HCT116 (cell line): ENCODE data around the gene SCAF8. TPM values are rescaled to one million over a fixed set of nuclear protein-coding genes. Genes with fewer than 3 reads are reported as not detected.

Source experiments
- ATAC-seq: fragments of 200-7000 bp; cut with Tn5 transposase; 2 replicates; pipeline ENCODE4 v1.9.1; 2020; ENCODE audit warnings: mild to moderate bottlenecking, moderate library complexity
- BruUV-seq: library from RNA; stranded (reverse); fragments of 400-500 nt; replicated peaks from 2 replicates; lab custom pipeline; 2021; lab: Mats Ljungman, UMichigan
- CTCF ChIA-PET: fragments of 300-600 bp; sonication (Branson Sonifier 250); formaldehyde crosslinking; loops from one replicate; lab custom pipeline; 2021; ENCODE audit warnings: antibody characterized with exemption; lab: Charles Lee
- POLR2A ChIA-PET: fragments of 300-600, 350-600 bp; sonication (Branson Sonifier 250); formaldehyde crosslinking; loops from one replicate; lab custom pipeline; 2021; ENCODE audit warnings: antibody characterized with exemption; lab: Charles Lee
- RAD21 ChIA-PET, 2 experiments: fragments of 300-600 bp; sonication (Branson Sonifier 250); formaldehyde crosslinking; loops; one replicate each; lab custom pipeline; 2023; ENCODE audit warnings: low total read pairs in 2 of 2; ENCODE audit not compliant: uncharacterized antibody in 2 of 2, unreplicated experiment in 2 of 2, low non-redundant PET in 1 of 2; lab: Charles Lee
- DNase-seq: peaks from one replicate; pipeline ENCODE4 v3.0.0-alpha.2; 2010; ENCODE audit warnings: low read depth, low spot score
- H2AFZ ChIP-seq: fragments of 200-600 bp; shearing (Covaris generic), sonication (generic); 2 replicates; pipeline ENCODE4 v1.6.1; 2017; ENCODE audit warnings: low read depth, mixed run types, mixed read lengths, antibody characterized with exemption, low read length; ENCODE audit not compliant: poor library complexity, severe bottlenecking
- H3K27ac ChIP-seq: 2 replicates; pipeline ENCODE4 v1.5.1; 2012; ENCODE audit warnings: low read depth, low read length
- H3K27me3 ChIP-seq: fragments of 200-600 bp; sonication (generic); 2 replicates; pipeline ENCODE4 v1.6.1; 2016; ENCODE audit warnings: mixed run types, low read length, mixed read lengths; ENCODE audit not compliant: insufficient read depth
- H3K36me3 ChIP-seq, 2 experiments: fragments of 200-500 bp in 1 of 2; fragments of 200-600 bp in 1 of 2; sonication (Bioruptor generic) in 1 of 2; sonication (generic) in 1 of 2; 2 replicates each; pipeline versions ENCODE4 v1.5.1 to v1.6.1; 2014 to 2016; ENCODE audit warnings: low read length in 2 of 2, inconsistent platforms in 1 of 2, mixed read lengths in 1 of 2, mixed run types in 1 of 2; ENCODE audit not compliant: insufficient read depth in 2 of 2, control insufficient read depth in 1 of 2
- H3K4me1 ChIP-seq, 2 experiments: fragments of 200-600 bp in 1 of 2; sonication (generic) in 1 of 2; 2 replicates each; pipeline versions ENCODE4 v1.5.1 to v1.6.1; 2012 to 2017; ENCODE audit warnings: low read length in 2 of 2, inconsistent platforms in 1 of 2, mild to moderate bottlenecking in 1 of 2, mixed read lengths in 1 of 2, mixed run types in 1 of 2, moderate library complexity in 1 of 2; ENCODE audit not compliant: insufficient read depth in 2 of 2, control insufficient read depth in 1 of 2
- H3K4me2 ChIP-seq: fragments of 200-600 bp; sonication (generic); 2 replicates; pipeline ENCODE4 v1.6.1; 2017; ENCODE audit warnings: mixed run types, low read length, mixed read lengths
- H3K4me3 ChIP-seq, 2 experiments: fragments of 200-600 bp in 1 of 2; sonication (generic) in 1 of 2; replicated peaks in 1 of 2; 2 replicates each; pipeline ENCODE4 v1.5.1; 2011 to 2016; ENCODE audit warnings: low read length in 2 of 2, control low read depth in 1 of 2, low read depth in 1 of 2, mild to moderate bottlenecking in 1 of 2, mixed read lengths in 1 of 2, mixed run types in 1 of 2
- H3K79me2 ChIP-seq: fragments of 200-600 bp; sonication (generic); 2 replicates; pipeline ENCODE4 v1.6.1; 2017; ENCODE audit warnings: mild to moderate bottlenecking, mixed run types, low read length, moderate library complexity, mixed read lengths; ENCODE audit not compliant: insufficient read depth
- H3K9ac ChIP-seq: fragments of 200-600 bp; sonication (generic); 2 replicates; pipeline ENCODE4 v1.6.1; 2016; ENCODE audit warnings: low read length, mixed read lengths
- H3K9me2 ChIP-seq: fragments of 200-600 bp; sonication (generic), shearing (Covaris generic); 2 replicates; pipeline ENCODE4 v1.6.1; 2017; ENCODE audit warnings: mixed run types, mild to moderate bottlenecking, moderate library complexity; ENCODE audit not compliant: insufficient read depth
- H3K9me3 ChIP-seq, 2 experiments: fragments of 200-500 bp in 1 of 2; fragments of 200-600 bp in 1 of 2; sonication (Bioruptor generic) in 1 of 2; sonication (generic) in 1 of 2; 2 replicates each; pipeline ENCODE4 v1.6.1; 2014 to 2017; ENCODE audit warnings: low read length in 2 of 2, mixed read lengths in 2 of 2, inconsistent platforms in 1 of 2, low read depth in 1 of 2, mild to moderate bottlenecking in 1 of 2, mixed run types in 1 of 2, moderate library complexity in 1 of 2; ENCODE audit not compliant: control insufficient read depth in 1 of 2, insufficient read depth in 1 of 2
- H4K20me1 ChIP-seq: fragments of 200-600 bp; sonication (generic), shearing (Covaris generic); 2 replicates; pipeline ENCODE4 v1.6.1; 2017; ENCODE audit warnings: mixed run types, mild to moderate bottlenecking, moderate library complexity; ENCODE audit not compliant: insufficient read depth
- EZH2phosphoT487 ChIP-seq: fragments of 200-600 bp; IDR thresholded peaks from 2 replicates; pipeline ENCODE4 v1.6.1; 2018; ENCODE audit warnings: antibody characterized with exemption, borderline replicate concordance
- REST ChIP-seq: IDR thresholded peaks from 2 replicates; pipeline ENCODE4 v1.6.1; 2012; ENCODE audit warnings: low read depth
- intact Hi-C: fragments of 100-400 bp; cut with micrococcal nuclease; formaldehyde crosslinking; loops from 2 replicates; pipeline ENCODE4 v1.10.0; 2022
- total RNA-seq: library from RNA; stranded (reverse); gene quantifications from one replicate; pipeline ENCODE4 v1.2.1, GENCODE V29; 2021; ENCODE audit not compliant: unreplicated experiment

The SCAF8 gene
- total RNA-seq, 1 experiment from 2014 or later = 34.6 TPM

GRCh38 chr6:154874773-154875592 is 141.8 kb downstream of the SCAF8 start:
- no peaks in the 10 kb centered on the region for H3K9me2 ChIP-seq
- intact Hi-C loops = no loop called here
- no peaks in the 10 kb centered on the region for H3K36me3 ChIP-seq
- TF ChIP-seq REST (no peak), EZH2phosphoT487 (no peak)
- no TSS peak for BruUV-seq
- H3K4me1 ChIP-seq = no peaks in the 10 kb centered on the region
- H3K9me3 ChIP-seq = no peaks in the 10 kb centered on the region
- no peak overlapping the region for H3K4me2 ChIP-seq
- H3K27me3 ChIP-seq = no peaks in the 10 kb centered on the region
- CTCF ChIA-PET = no interaction called here
- no peaks in the 10 kb centered on the region; the same call in 1 of the 2 replicates for H4K20me1 ChIP-seq
- ATAC-seq (no peak), DNase-seq (no peak)
- POLR2A ChIA-PET = no interaction called here
- H3K9ac ChIP-seq = no peak overlapping the region
- H2AFZ ChIP-seq = no peak overlapping the region
- no peaks in the 10 kb centered on the region; the same call in 1 of the 2 replicates for H3K79me2 ChIP-seq
- H3K4me3 ChIP-seq = no peak overlapping the region
- RAD21 ChIA-PET = no interaction called here
- H3K27ac ChIP-seq = no peak overlapping the region
